Measurements from ENCODE around the gene CCDC33.

DNA sequence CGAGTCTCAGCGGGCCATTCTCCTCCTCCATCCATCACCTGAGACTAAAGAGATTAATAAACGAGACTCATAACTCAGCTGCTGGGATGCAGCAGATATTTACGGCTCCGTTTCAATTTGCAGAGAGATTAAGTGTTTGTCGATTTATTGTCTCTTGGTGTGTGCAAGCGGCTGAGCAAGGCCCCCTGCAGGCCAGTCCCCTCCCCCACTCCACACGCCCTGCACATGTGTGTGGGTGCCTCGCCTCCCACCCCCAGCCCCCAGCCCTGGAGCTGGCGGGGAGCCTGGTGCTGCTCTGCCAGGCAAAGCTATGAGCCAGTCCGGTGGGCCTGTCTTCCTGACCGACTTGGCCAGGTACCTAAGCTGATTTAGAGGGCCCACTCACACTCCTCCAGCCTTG is 68.3 kb downstream of the CCDC33 start:
- TF ChIP-seq, protein P1, sequence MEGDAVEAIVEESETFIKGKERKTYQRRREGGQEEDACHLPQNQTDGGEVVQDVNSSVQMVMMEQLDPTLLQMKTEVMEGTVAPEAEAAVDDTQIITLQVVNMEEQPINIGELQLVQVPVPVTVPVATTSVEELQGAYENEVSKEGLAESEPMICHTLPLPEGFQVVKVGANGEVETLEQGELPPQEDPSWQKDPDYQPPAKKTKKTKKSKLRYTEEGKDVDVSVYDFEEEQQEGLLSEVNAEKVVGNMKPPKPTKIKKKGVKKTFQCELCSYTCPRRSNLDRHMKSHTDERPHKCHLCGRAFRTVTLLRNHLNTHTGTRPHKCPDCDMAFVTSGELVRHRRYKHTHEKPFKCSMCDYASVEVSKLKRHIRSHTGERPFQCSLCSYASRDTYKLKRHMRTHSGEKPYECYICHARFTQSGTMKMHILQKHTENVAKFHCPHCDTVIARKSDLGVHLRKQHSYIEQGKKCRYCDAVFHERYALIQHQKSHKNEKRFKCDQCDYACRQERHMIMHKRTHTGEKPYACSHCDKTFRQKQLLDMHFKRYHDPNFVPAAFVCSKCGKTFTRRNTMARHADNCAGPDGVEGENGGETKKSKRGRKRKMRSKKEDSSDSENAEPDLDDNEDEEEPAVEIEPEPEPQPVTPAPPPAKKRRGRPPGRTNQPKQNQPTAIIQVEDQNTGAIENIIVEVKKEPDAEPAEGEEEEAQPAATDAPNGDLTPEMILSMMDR (IDR thresholded peaks at IDR 0.05) = no peak
- no peak for TF ChIP-seq EZH2 (IDR thresholded peaks at IDR 0.05; ENCODE audit: borderline replicate concordance, insufficient read depth, low read depth, low read length, poor library complexity, severe bottlenecking)
